Smooth muscle cell (in vitro differentiated cells): Measurements from ENCODE around the gene OLR1. TPM values are rescaled to one million over a fixed set of nuclear protein-coding genes. Genes with fewer than 3 reads are reported as not detected.
A peak's percentile ranks its signal among the peaks of the same experiment; 100 is the strongest.

ENCODE experiments used
- DNase-seq: peaks from one replicate; lab custom pipeline; 2025; ENCODE audit not compliant: unreplicated experiment; lab: John Stamatoyannopoulos, UW
- H2AFZ ChIP-seq: fragments of 200-600 bp; sonication (generic); 2 replicates; pipeline ENCODE4 v1.6.0; 2016; ENCODE audit warnings: antibody characterized with exemption, low read depth, mild to moderate bottlenecking
- H3F3A ChIP-seq: fragments of 200-600 bp; sonication (generic); 2 replicates; pipeline ENCODE4 v1.6.0; 2017; ENCODE audit warnings: antibody characterized with exemption, low read depth
- H3K27ac ChIP-seq: fragments of 200-600 bp; sonication (generic); 2 replicates; pipeline ENCODE4 v1.5.1; 2016; ENCODE audit warnings: low read depth, mild to moderate bottlenecking
- H3K27me3 ChIP-seq: fragments of 200-600 bp; sonication (generic); 2 replicates; pipeline ENCODE4 v1.6.1; 2016; ENCODE audit warnings: low read depth, mild to moderate bottlenecking
- H3K36me3 ChIP-seq: fragments of 200-600 bp; sonication (generic); 2 replicates; pipeline ENCODE4 v1.5.1; 2016; ENCODE audit warnings: low read depth
- H3K4me1 ChIP-seq: fragments of 200-600 bp; sonication (generic); 2 replicates; pipeline ENCODE4 v1.5.1; 2016; ENCODE audit warnings: low read depth
- H3K4me2 ChIP-seq: fragments of 200-600 bp; sonication (generic); 2 replicates; pipeline ENCODE4 v1.6.0; 2016; ENCODE audit warnings: mild to moderate bottlenecking
- H3K4me3 ChIP-seq: fragments of 200-600 bp; sonication (generic); 2 replicates; pipeline ENCODE4 v1.5.1; 2016; ENCODE audit warnings: mild to moderate bottlenecking
- H3K79me2 ChIP-seq: fragments of 200-600 bp; sonication (generic); 2 replicates; pipeline ENCODE4 v1.6.0; 2016; ENCODE audit warnings: low read depth, mild to moderate bottlenecking
- H3K9ac ChIP-seq: fragments of 200-600 bp; sonication (generic); 2 replicates; pipeline ENCODE4 v1.6.0; 2016; ENCODE audit warnings: low read depth
- H3K9me3 ChIP-seq: fragments of 200-600 bp; sonication (generic); replicated peaks from 2 replicates; pipeline ENCODE4 v1.5.1; 2016; ENCODE audit warnings: low read depth
- H4K20me1 ChIP-seq: fragments of 200-600 bp; sonication (generic); 2 replicates; pipeline ENCODE4 v1.6.0; 2016; ENCODE audit warnings: low read depth
- WGBS: methylation state at CpG from one replicate; pipeline ENCODE4 v1.1.7; 2016; ENCODE audit warnings: low lambda C conversion rate; 5-methylcytosine and 5-hydroxymethylcytosine counted together
- polyA plus RNA-seq: library from polyadenylated mRNA; unstranded; fragments of >200 nt; fragmentation: Nextera tagmentation; extraction: Ambion mirVana; gene quantifications from 2 replicates; pipeline ENCODE4 v1.2.1, GENCODE V29; 2016
- total RNA-seq: library from RNA; depleted of rRNA; stranded (reverse); fragments of >200 nt; gene quantifications from 2 replicates; pipeline ENCODE4 v1.2.3, GENCODE V29; 2014
- TF ChIP-seq, protein P1 (sequence below): fragments of 200-600 bp; sonication (generic); IDR thresholded peaks from 2 replicates; pipeline ENCODE4 v1.5.1; 2017; ENCODE audit warnings: borderline replicate concordance, mild to moderate bottlenecking, antibody characterized with exemption; ENCODE audit not compliant: insufficient read depth, poor library complexity, severe bottlenecking

Gene OLR1
- total and polyA plus RNA-seq, 2 experiments from 2014 or later = 5.4 to 7.4 TPM

DNA sequence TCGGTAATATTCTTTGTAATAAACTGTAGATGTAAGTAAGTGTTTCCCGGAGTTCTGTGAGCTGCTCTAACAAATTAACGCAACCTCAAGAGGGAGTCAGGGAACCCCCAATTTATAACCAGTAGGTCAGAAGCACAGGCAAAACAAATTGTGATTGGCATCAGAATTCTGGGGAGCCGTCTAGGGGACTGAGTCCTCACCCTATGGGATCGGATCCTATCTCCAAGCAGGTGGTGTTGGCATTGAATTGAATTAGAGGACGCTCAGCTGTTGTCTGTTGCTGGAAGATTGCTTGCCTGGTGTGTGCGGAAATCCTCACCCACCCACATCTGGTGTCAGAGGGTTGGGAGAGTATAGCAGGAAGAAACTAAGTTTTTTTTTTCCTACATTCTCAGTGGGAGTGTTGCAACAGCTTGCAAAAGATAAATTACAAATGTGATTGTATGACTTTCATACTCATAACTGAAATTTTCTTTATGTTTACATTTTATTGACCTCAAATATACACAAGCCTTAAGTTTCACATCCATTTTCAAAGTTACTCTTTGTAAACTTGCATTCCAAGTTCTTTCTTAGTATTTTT is 12.4 kb upstream of the OLR1 start:
- peak overlapping the region; percentile 56 for H3K4me2 ChIP-seq
- peak overlapping the region; percentile 67 for H3K27ac ChIP-seq
- no peak for DNase-seq
- H3F3A ChIP-seq = peaks cover 8% of the 10 kb centered on the region
- H3K4me1 ChIP-seq = peaks cover 14% of the 10 kb centered on the region
- WGBS = 69% methylated on average over 7 of the region's 7 CpGs
- no peak overlapping the region for H3K9ac ChIP-seq
- TF ChIP-seq, protein P1, sequence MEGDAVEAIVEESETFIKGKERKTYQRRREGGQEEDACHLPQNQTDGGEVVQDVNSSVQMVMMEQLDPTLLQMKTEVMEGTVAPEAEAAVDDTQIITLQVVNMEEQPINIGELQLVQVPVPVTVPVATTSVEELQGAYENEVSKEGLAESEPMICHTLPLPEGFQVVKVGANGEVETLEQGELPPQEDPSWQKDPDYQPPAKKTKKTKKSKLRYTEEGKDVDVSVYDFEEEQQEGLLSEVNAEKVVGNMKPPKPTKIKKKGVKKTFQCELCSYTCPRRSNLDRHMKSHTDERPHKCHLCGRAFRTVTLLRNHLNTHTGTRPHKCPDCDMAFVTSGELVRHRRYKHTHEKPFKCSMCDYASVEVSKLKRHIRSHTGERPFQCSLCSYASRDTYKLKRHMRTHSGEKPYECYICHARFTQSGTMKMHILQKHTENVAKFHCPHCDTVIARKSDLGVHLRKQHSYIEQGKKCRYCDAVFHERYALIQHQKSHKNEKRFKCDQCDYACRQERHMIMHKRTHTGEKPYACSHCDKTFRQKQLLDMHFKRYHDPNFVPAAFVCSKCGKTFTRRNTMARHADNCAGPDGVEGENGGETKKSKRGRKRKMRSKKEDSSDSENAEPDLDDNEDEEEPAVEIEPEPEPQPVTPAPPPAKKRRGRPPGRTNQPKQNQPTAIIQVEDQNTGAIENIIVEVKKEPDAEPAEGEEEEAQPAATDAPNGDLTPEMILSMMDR = no peak
- no peaks in the 10 kb centered on the region for H3K27me3 ChIP-seq
- H2AFZ ChIP-seq = no peak overlapping the region
- H4K20me1 ChIP-seq = no peaks in the 10 kb centered on the region
- no peaks in the 10 kb centered on the region for H3K79me2 ChIP-seq
- H3K9me3 ChIP-seq = no peaks in the 10 kb centered on the region
- no peaks in the 10 kb centered on the region for H3K36me3 ChIP-seq
- H3K4me3 ChIP-seq = no peak overlapping the region

- H3K27ac ChIP-seq = peak overlapping the region; percentile 81
- H3K4me1 ChIP-seq = peaks cover 15% of the 10 kb centered on the region
- no peaks in the 10 kb centered on the region for H3K27me3 ChIP-seq
- WGBS = 23% methylated on average over 5 of the region's 5 CpGs
- no peaks in the 10 kb centered on the region for H3K36me3 ChIP-seq
- no peak overlapping the region for H3K4me3 ChIP-seq
- H3K9me3 ChIP-seq = no peaks in the 10 kb centered on the region
- H3K4me2 ChIP-seq = peak overlapping the region; percentile 42
- H4K20me1 ChIP-seq = no peaks in the 10 kb centered on the region
- H3K9ac ChIP-seq = peak overlapping the region; percentile 36
- TF ChIP-seq, protein P1 = no peak
- no peaks in the 10 kb centered on the region for H3K79me2 ChIP-seq
- H2AFZ ChIP-seq = peak overlapping the region; percentile 32
- DNase-seq = no peak
- peaks cover 9% of the 10 kb centered on the region for H3F3A ChIP-seq
These were observed 10.6 kb upstream of the OLR1 start for GRCh38 chr12:10182354-10183049.

DNA sequence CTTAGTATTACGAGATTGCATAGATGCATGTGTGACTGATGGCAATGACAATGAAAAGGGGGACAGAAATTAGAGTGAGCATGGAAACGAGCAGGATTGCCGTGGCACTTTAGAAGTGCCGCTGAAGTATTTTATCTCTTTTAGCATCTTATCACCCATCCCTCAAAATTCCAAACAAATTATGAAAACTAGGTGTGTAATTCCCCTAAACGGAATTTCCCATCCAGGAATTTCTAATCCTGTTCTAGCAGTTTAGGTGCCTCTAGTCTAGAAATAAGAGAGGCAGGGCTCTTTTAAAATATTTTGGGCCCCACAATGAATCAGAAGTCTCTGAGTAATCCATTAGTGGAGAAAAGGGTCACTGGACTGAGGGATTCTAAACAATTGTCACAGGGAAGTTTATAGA is 7.8 kb upstream of the OLR1 start:
- peaks cover 15% of the 10 kb centered on the region for H3K4me1 ChIP-seq
- no peaks in the 10 kb centered on the region for H3K79me2 ChIP-seq
- TF ChIP-seq, protein P1 = no peak
- no peak overlapping the region for H3K9ac ChIP-seq
- no peaks in the 10 kb centered on the region for H4K20me1 ChIP-seq
- H2AFZ ChIP-seq = peak overlapping the region; percentile 52
- WGBS = 34% methylated on average over 5 of the region's 5 CpGs
- no peak overlapping the region for H3K4me3 ChIP-seq
- H3K36me3 ChIP-seq = no peaks in the 10 kb centered on the region
- no peak for DNase-seq
- H3K27me3 ChIP-seq = no peaks in the 10 kb centered on the region
- H3K4me2 ChIP-seq = peak overlapping the region; percentile 46
- H3K9me3 ChIP-seq = no peaks in the 10 kb centered on the region
- H3F3A ChIP-seq = peaks cover 9% of the 10 kb centered on the region
- H3K27ac ChIP-seq = peak overlapping the region; percentile 53
